HTERT RPE-1 (cell line): ENCODE measurements around the gene AS3MT.
"Not testable (repeated sequence)": the region's sequence is repeated elsewhere in the genome, so short reads cannot be mapped to it uniquely, and the experiment has no call there.

Experiments used
- in situ Hi-C: fragments of 300-500 bp; cut with MboI; formaldehyde crosslinking; loops from 4 replicates; pipeline ENCODE4 v1.14.3; 2020; ENCODE audit warnings: low sequenced_read_pairs

Gene AS3MT

GRCh38 chr10:102869258-102870198, at the start of gene AS3MT:
TSS of gene AS3MT (plus strand) at chr10:102869470. CDS start at chr10:102869593, 123 bp downstream.
- in situ Hi-C loops = no loop called here

GRCh38 chr10:102820008-102820407, 49.3 kb upstream of the AS3MT start:
- in situ Hi-C loops = not testable (repeated sequence)

- in situ Hi-C loops = no loop called here
Measured at GRCh38 chr10:102822222-102822621, 47.0 kb upstream of the AS3MT start.

- in situ Hi-C loops = no loop called here
Measured at GRCh38 chr10:102824664-102825063, 44.6 kb upstream of the AS3MT start.

GRCh38 chr10:102826148-102826796, 43.0 kb upstream of the AS3MT start:
- in situ Hi-C loops = no loop called here

GRCh38 chr10:102827597-102827975, 41.7 kb upstream of the AS3MT start:
- in situ Hi-C loops = no loop called here

GRCh38 chr10:102831322-102832071, 37.8 kb upstream of the AS3MT start:
- in situ Hi-C loops = no loop called here

- in situ Hi-C loops = no loop called here
Measured at GRCh38 chr10:102832248-102832647, 37.0 kb upstream of the AS3MT start.

- in situ Hi-C loops = no loop called here
Measured at GRCh38 chr10:102832987-102833386, 36.3 kb upstream of the AS3MT start.

GRCh38 chr10:102834143-102834542, 35.1 kb upstream of the AS3MT start:
- in situ Hi-C loops = no loop called here

GRCh38 chr10:102835007-102835482, 34.2 kb upstream of the AS3MT start:
- in situ Hi-C loops = no loop called here

GRCh38 chr10:102837230-102837721, 32.0 kb upstream of the AS3MT start, which contains the start of gene CYP17A1:
TSS of gene CYP17A1 (minus strand) at chr10:102837413. CDS start at chr10:102837361, 52 bp downstream.
- in situ Hi-C loops = no loop called here

- in situ Hi-C loops = not testable (repeated sequence)
Measured at GRCh38 chr10:102838276-102838927, 30.9 kb upstream of the AS3MT start.

- in situ Hi-C loops = no loop called here
Measured at GRCh38 chr10:102841827-102842345, 27.4 kb upstream of the AS3MT start.

- in situ Hi-C loops = not testable (repeated sequence)
Measured at GRCh38 chr10:102843139-102843538, 26.1 kb upstream of the AS3MT start.

GRCh38 chr10:102844190-102844776, 25.0 kb upstream of the AS3MT start:
- in situ Hi-C loops = not testable (repeated sequence)

GRCh38 chr10:102845352-102845902, 23.8 kb upstream of the AS3MT start:
- in situ Hi-C loops = no loop called here

GRCh38 chr10:102850025-102850518, 19.2 kb upstream of the AS3MT start:
- in situ Hi-C loops = no loop called here

GRCh38 chr10:102853237-102853636, 16.0 kb upstream of the AS3MT start:
- in situ Hi-C loops = not testable (repeated sequence)
